Sigmoid colon (tissue), 7 donors: ENCODE data around the gene FGF14. TPM values are rescaled to one million over a fixed set of nuclear protein-coding genes. Genes with fewer than 3 reads are reported as not detected.

ENCODE experiments used
- DNase-seq: peaks from one replicate; pipeline ENCODE4 v3.0.0-alpha.2; 2019
- H3K27ac ChIP-seq, 4 donors: fragments of 200-600 bp; sonication (generic); one replicate each; pipeline ENCODE4 v1.5.1; 2016 to 2019; ENCODE audit warnings: mild to moderate bottlenecking in 1 of 4
- H3K27me3 ChIP-seq, 3 donors: fragments of 200-600 bp; sonication (generic); one replicate each; pipeline ENCODE4 v1.5.1; 2019; ENCODE audit warnings: mild to moderate bottlenecking in 1 of 3
- H3K36me3 ChIP-seq, 4 donors: fragments of 200-600 bp; sonication (generic); one replicate each; pipeline ENCODE4 v1.5.1; 2016 to 2019
- H3K4me1 ChIP-seq, 4 donors: fragments of 200-600 bp; sonication (generic); one replicate each; pipeline ENCODE4 v1.5.1; 2017 to 2019
- H3K4me3 ChIP-seq, 4 donors: fragments of 200-600 bp; sonication (generic); one replicate each; pipeline ENCODE4 v1.5.1; 2017 to 2019; ENCODE audit warnings: mild to moderate bottlenecking in 2 of 4, moderate library complexity in 1 of 4
- H3K9me3 ChIP-seq, 4 donors: fragments of 200-600 bp in 3 of 4; sonication (generic) in 3 of 4; one replicate each; pipeline versions ENCODE4 v1.5.1 to v1.6.1; 2013 to 2019
- EP300 ChIP-seq, 4 donors: sonication (generic); formaldehyde crosslinking; IDR thresholded peaks; one replicate each; pipeline ENCODE4 v1.6.1; 2017; ENCODE audit warnings: antibody characterized with exemption in 4 of 4
- POLR2A ChIP-seq, 2 donors: fragments of 450-650 bp; IDR thresholded peaks; one replicate each; pipeline ENCODE4 v1.6.1; 2016; ENCODE audit warnings: antibody characterized with exemption in 2 of 2, mild to moderate bottlenecking in 2 of 2, moderate library complexity in 2 of 2
- POLR2AphosphoS5 ChIP-seq, 4 donors: sonication (generic); formaldehyde crosslinking; IDR thresholded peaks; one replicate each; pipeline ENCODE4 v1.6.1; 2017; ENCODE audit warnings: antibody characterized with exemption in 4 of 4
- WGBS, 2 donors: extraction: QIAGEN DNeasy Blood & Tissue Kit; methylation state at CpG; one replicate each; pipeline ENCODE4 v1.1.7; 2013; 5-methylcytosine and 5-hydroxymethylcytosine counted together
- intact Hi-C: fragments of 100-400 bp; cut with DNase I; formaldehyde crosslinking; loops from one replicate; pipeline ENCODE4 v1.15.1; 2023
- polyA plus RNA-seq, 3 donors: library from polyadenylated mRNA; stranded (reverse); fragments of 200-250 nt; gene quantifications; one replicate each; pipeline ENCODE4 v1.2.3, GENCODE V29; 2013
- total RNA-seq, 4 donors: library from RNA; depleted of rRNA; stranded (reverse); fragments of >200 nt; gene quantifications; one replicate each; pipeline ENCODE4 v1.1.0, GENCODE V29; 2016
- TF ChIP-seq, protein P1 (sequence below), 4 experiments: fragments of 450-650 bp in 3 of 4; fragments of 200-600 bp in 1 of 4; IDR thresholded peaks; one replicate each; pipeline ENCODE4 v1.5.1; 2016 to 2019; ENCODE audit warnings: antibody characterized with exemption in 4 of 4, mild to moderate bottlenecking in 3 of 4, moderate library complexity in 2 of 4
- donor health status: healthy with polysubstance abuse.
- donor health status: Bipolar disorder and iron deficiency.
- donor health status: healthy.

FGF14 gene
- total and polyA plus RNA-seq, 7 donors, result under 0.01 to 1.6 (median 1.1) TPM

GRCh38 chr13:101752432-101752831, 649.4 kb downstream of the FGF14 start:
- no peak for TF ChIP-seq POLR2A (IDR thresholded peaks at IDR 0.05)
- TF ChIP-seq EP300 (IDR thresholded peaks at IDR 0.05), result no peak
- TF ChIP-seq POLR2AphosphoS5 (IDR thresholded peaks at IDR 0.05), result no peak
- TF ChIP-seq, protein P1, sequence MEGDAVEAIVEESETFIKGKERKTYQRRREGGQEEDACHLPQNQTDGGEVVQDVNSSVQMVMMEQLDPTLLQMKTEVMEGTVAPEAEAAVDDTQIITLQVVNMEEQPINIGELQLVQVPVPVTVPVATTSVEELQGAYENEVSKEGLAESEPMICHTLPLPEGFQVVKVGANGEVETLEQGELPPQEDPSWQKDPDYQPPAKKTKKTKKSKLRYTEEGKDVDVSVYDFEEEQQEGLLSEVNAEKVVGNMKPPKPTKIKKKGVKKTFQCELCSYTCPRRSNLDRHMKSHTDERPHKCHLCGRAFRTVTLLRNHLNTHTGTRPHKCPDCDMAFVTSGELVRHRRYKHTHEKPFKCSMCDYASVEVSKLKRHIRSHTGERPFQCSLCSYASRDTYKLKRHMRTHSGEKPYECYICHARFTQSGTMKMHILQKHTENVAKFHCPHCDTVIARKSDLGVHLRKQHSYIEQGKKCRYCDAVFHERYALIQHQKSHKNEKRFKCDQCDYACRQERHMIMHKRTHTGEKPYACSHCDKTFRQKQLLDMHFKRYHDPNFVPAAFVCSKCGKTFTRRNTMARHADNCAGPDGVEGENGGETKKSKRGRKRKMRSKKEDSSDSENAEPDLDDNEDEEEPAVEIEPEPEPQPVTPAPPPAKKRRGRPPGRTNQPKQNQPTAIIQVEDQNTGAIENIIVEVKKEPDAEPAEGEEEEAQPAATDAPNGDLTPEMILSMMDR (IDR thresholded peaks at IDR 0.05), result no peak
- Histone ChIP-seq H3K36me3 (no peaks in the 10 kb centered on the region), H3K9me3 (no peaks in the 10 kb centered on the region), H3K27me3 (no peaks in the 10 kb centered on the region), H3K4me1 (no peaks in the 10 kb centered on the region), H3K4me3 (no peak overlapping the region), H3K27ac (no peak overlapping the region)
- 93 to 96% methylated on average over 3 of the region's 3 CpGs for WGBS, 2 donors
- intact Hi-C loops, result no loop called here
- DNase-seq, result no peak

DNA sequence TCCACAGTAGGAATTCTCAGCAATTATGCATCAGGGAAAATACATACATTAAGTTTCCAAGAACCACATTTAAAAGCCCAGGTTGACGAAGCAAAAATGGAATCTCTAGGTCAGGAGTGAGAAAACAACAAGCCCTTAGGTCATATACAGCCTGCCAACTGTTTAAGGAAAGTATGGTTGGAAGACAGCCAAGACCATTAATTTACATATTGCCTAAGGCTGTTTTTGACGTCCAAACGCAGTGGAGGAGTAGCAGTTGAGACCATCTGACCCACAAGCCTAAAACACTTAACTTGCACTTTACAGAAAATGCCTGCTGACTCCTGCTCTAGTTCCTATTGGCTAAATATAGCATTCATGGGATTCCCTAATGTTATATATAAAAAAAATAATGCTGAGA, 650.4 kb downstream of the FGF14 start:
- H3K27me3 ChIP-seq, result no peaks in the 10 kb centered on the region
- no peaks in the 10 kb centered on the region for H3K36me3 ChIP-seq
- H3K9me3 ChIP-seq, result no peaks in the 10 kb centered on the region
- WGBS, 2 donors, result 4 to 12% methylated on average over 3 of the region's 3 CpGs
- intact Hi-C loops, result no loop called here
- TF ChIP-seq EP300 (IDR thresholded peaks at IDR 0.05) (no peak), POLR2AphosphoS5 (IDR thresholded peaks at IDR 0.05) (no peak), POLR2A (IDR thresholded peaks at IDR 0.05) (no peak)
- TF ChIP-seq, protein P1 (IDR thresholded peaks at IDR 0.05), result no peak
- H3K27ac ChIP-seq, result no peak overlapping the region
- no peak for DNase-seq
- no peak overlapping the region for H3K4me3 ChIP-seq
- no peaks in the 10 kb centered on the region for H3K4me1 ChIP-seq

DNA sequence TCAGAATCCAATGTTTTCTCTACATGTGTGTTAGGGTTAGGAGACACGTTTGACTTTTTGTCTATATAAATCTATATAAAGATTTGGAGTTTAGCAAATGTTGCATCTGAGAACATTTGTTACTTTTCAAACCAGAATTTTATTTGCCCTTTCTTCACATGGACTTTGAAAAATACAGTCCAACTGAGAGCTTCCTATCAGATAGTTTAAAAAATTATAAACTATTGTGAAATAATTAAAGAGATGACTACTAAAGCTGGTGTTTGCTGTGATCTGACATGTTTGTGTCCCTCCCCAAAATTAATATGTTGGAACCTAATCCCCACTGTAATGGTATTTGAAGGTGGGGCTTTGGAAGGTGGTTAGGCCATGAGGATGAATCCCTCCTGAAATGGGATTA, 652.3 kb downstream of the FGF14 start:
- H3K36me3 ChIP-seq, result no peaks in the 10 kb centered on the region
- H3K27me3 ChIP-seq, result no peaks in the 10 kb centered on the region
- H3K4me3 ChIP-seq, result no peak overlapping the region
- TF ChIP-seq, protein P1 (IDR thresholded peaks at IDR 0.05), result no peak
- no peak for TF ChIP-seq EP300 (IDR thresholded peaks at IDR 0.05)
- TF ChIP-seq POLR2A (IDR thresholded peaks at IDR 0.05), result no peak
- no peak for TF ChIP-seq POLR2AphosphoS5 (IDR thresholded peaks at IDR 0.05)
- intact Hi-C loops, result no loop called here
- 82 to 92% methylated on average over 1 of the region's 1 CpG for WGBS, 2 donors
- no peak for DNase-seq
- H3K4me1 ChIP-seq, result no peaks in the 10 kb centered on the region
- no peaks in the 10 kb centered on the region for H3K9me3 ChIP-seq
- H3K27ac ChIP-seq, result no peak overlapping the region

DNA sequence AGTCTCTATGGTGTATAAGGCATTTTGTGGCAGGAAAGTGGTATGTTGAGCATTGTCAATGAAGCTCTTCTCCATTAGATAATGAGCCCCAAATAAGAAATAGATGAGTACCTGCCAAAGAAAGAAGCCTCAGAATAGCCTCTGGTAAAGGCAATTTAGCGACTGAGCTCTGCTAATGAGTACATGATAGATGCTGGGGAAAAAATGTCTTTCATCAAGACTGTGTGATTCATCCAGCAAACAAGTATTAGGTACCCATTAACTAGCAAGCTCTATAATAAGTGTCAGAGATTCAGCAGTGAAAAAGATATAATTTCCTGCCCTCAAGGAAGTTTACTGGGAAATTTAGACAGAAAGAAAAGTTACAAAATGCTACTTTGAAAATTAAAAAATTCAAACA, 654.8 kb downstream of the FGF14 start:
- TF ChIP-seq POLR2AphosphoS5 (IDR thresholded peaks at IDR 0.05), result no peak
- TF ChIP-seq EP300 (IDR thresholded peaks at IDR 0.05), result no peak
- no peaks in the 10 kb centered on the region for H3K9me3 ChIP-seq
- H3K27me3 ChIP-seq, result no peaks in the 10 kb centered on the region
- no peak for DNase-seq
- H3K27ac ChIP-seq, result no peak overlapping the region
- intact Hi-C loops, result no loop called here
- H3K36me3 ChIP-seq, result no peaks in the 10 kb centered on the region
- no peaks in the 10 kb centered on the region for H3K4me1 ChIP-seq
- 82 to 85% methylated on average over 1 of the region's 1 CpG for WGBS, 2 donors
- no peak overlapping the region for H3K4me3 ChIP-seq

DNA sequence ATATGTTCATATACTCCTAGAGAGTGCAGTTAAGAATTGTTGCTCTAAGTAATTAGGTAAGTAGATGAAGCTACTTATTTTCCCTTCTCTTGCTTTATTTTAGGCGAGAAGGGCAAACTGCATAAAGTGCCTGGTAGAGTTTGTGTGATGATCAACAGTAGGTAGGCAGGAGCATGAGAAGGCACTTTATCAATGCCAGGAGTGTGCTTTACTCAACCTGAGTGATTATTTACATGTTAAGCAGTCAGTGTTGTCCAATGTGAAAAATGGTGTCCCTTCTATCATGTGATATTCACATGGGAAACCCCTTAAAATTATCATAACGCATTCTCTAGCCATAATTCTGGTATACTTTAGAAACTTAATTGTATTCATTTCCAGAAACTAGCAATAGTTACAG, 655.3 kb downstream of the FGF14 start:
- intact Hi-C loops, result no loop called here
- Histone ChIP-seq H3K9me3 (no peaks in the 10 kb centered on the region), H3K27me3 (no peaks in the 10 kb centered on the region), H3K27ac (no peak overlapping the region), H3K36me3 (no peaks in the 10 kb centered on the region), H3K4me1 (no peaks in the 10 kb centered on the region), H3K4me3 (no peak overlapping the region)
- no peak for DNase-seq
- TF ChIP-seq EP300 (IDR thresholded peaks at IDR 0.05), result no peak
- TF ChIP-seq, protein P1 (IDR thresholded peaks at IDR 0.05), result no peak
- no peak for TF ChIP-seq POLR2A (IDR thresholded peaks at IDR 0.05)
- TF ChIP-seq POLR2AphosphoS5 (IDR thresholded peaks at IDR 0.05), result no peak
- 89 to 92% methylated on average over 2 of the region's 2 CpGs for WGBS, 2 donors
